ENCODE data around the gene SLC35E1. TPM values are rescaled to one million over a fixed set of nuclear protein-coding genes. Genes with fewer than 3 reads are reported as not detected.
"Not testable (repeated sequence)": the region's sequence is repeated elsewhere in the genome, so short reads cannot be mapped to it uniquely, and the experiment has no call there.

Gene SLC35E1
- total RNA-seq, 1 donor from 2014 or later, result 70.0 TPM

GRCh38 chr19:16564842-16565241 lies 7.4 kb downstream of the SLC35E1 start:
- DNase-seq (ENCODE audit: low spot score), result no peak
- H3K9me3 Mint-ChIP-seq (ENCODE audit: low read depth), result no peaks in the 10 kb centered on the region
- peaks cover 14% of the 10 kb centered on the region for H3K4me1 Mint-ChIP-seq (ENCODE audit: low read depth)
- H3K4me3 Mint-ChIP-seq (ENCODE audit: unreplicated experiment), result no peak overlapping the region
- no peak for TF ChIP-seq CTCF (IDR thresholded peaks at IDR 0.05)
- H3K36me3 Mint-ChIP-seq (ENCODE audit: low read depth), result peaks cover 46% of the 10 kb centered on the region
- no peaks in the 10 kb centered on the region for H3K27me3 Mint-ChIP-seq (ENCODE audit: low read depth)
- H3K27ac Mint-ChIP-seq (ENCODE audit: unreplicated experiment), result no peak overlapping the region

GRCh38 chr19:16562608-16563025 lies 9.6 kb downstream of the SLC35E1 start:
- no peak overlapping the region for H3K4me3 Mint-ChIP-seq (ENCODE audit: unreplicated experiment)
- no peak for TF ChIP-seq CTCF (IDR thresholded peaks at IDR 0.05)
- H3K9me3 Mint-ChIP-seq (ENCODE audit: low read depth), result no peaks in the 10 kb centered on the region
- no peak for DNase-seq (ENCODE audit: low spot score)
- no peak overlapping the region for H3K27ac Mint-ChIP-seq (ENCODE audit: unreplicated experiment)
- H3K27me3 Mint-ChIP-seq (ENCODE audit: low read depth), result no peaks in the 10 kb centered on the region
- peaks cover 44% of the 10 kb centered on the region for H3K36me3 Mint-ChIP-seq (ENCODE audit: low read depth)
- H3K4me1 Mint-ChIP-seq (ENCODE audit: low read depth), result no peaks in the 10 kb centered on the region

GRCh38 chr19:16561382-16561781 lies 10.8 kb downstream of the SLC35E1 start:
- TF ChIP-seq CTCF (IDR thresholded peaks at IDR 0.05), result no peak
- no peak for DNase-seq (ENCODE audit: low spot score)
- no peaks in the 10 kb centered on the region for H3K9me3 Mint-ChIP-seq (ENCODE audit: low read depth)
- H3K4me3 Mint-ChIP-seq (ENCODE audit: unreplicated experiment), result no peak overlapping the region
- H3K4me1 Mint-ChIP-seq (ENCODE audit: low read depth), result no peaks in the 10 kb centered on the region
- peak overlapping the region; percentile 41 for H3K27ac Mint-ChIP-seq (ENCODE audit: unreplicated experiment)
- H3K36me3 Mint-ChIP-seq (ENCODE audit: low read depth), result peaks cover 41% of the 10 kb centered on the region
- no peaks in the 10 kb centered on the region for H3K27me3 Mint-ChIP-seq (ENCODE audit: low read depth)

GRCh38 chr19:16559780-16560276 lies 12.4 kb downstream of the SLC35E1 start:
- peaks cover 42% of the 10 kb centered on the region for H3K36me3 Mint-ChIP-seq (ENCODE audit: low read depth)
- no peak for TF ChIP-seq CTCF (IDR thresholded peaks at IDR 0.05)
- H3K27ac Mint-ChIP-seq (ENCODE audit: unreplicated experiment), result no peak overlapping the region
- H3K9me3 Mint-ChIP-seq (ENCODE audit: low read depth), result no peaks in the 10 kb centered on the region
- H3K27me3 Mint-ChIP-seq (ENCODE audit: low read depth), result no peaks in the 10 kb centered on the region
- no peak overlapping the region for H3K4me3 Mint-ChIP-seq (ENCODE audit: unreplicated experiment)
- DNase-seq (ENCODE audit: low spot score), result no peak
- no peaks in the 10 kb centered on the region for H3K4me1 Mint-ChIP-seq (ENCODE audit: low read depth)

- no peaks in the 10 kb centered on the region for H3K4me1 Mint-ChIP-seq (ENCODE audit: low read depth)
- H3K27ac Mint-ChIP-seq (ENCODE audit: unreplicated experiment), result no peak overlapping the region
- H3K9me3 Mint-ChIP-seq (ENCODE audit: low read depth), result no peaks in the 10 kb centered on the region
- H3K4me3 Mint-ChIP-seq (ENCODE audit: unreplicated experiment), result no peak overlapping the region
- no peak for TF ChIP-seq CTCF (IDR thresholded peaks at IDR 0.05)
- no peak for DNase-seq (ENCODE audit: low spot score)
- peaks cover 35% of the 10 kb centered on the region for H3K36me3 Mint-ChIP-seq (ENCODE audit: low read depth)
- no peaks in the 10 kb centered on the region for H3K27me3 Mint-ChIP-seq (ENCODE audit: low read depth)
These were observed 17.4 kb downstream of the SLC35E1 start for GRCh38 chr19:16554776-16555175.

- H3K27me3 Mint-ChIP-seq (ENCODE audit: low read depth); H3K4me3 Mint-ChIP-seq (ENCODE audit: unreplicated experiment); H3K4me1 Mint-ChIP-seq (ENCODE audit: low read depth); H3K9me3 Mint-ChIP-seq (ENCODE audit: low read depth); DNase-seq (ENCODE audit: low spot score); H3K27ac Mint-ChIP-seq (ENCODE audit: unreplicated experiment): not testable (repeated sequence)
- peaks cover 30% of the 10 kb centered on the region for H3K36me3 Mint-ChIP-seq (ENCODE audit: low read depth)
These were observed 20.3 kb downstream of the SLC35E1 start for GRCh38 chr19:16551902-16552301.

All from chondrocyte (in vitro differentiated cells).